ENCODE measurements around the gene BABAM2. TPM values are rescaled to one million over a fixed set of nuclear protein-coding genes. Genes with fewer than 3 reads are reported as not detected.

Gene BABAM2
- total RNA-seq, 4 donors from 2014 or later, result 33.3 to 48.9 (median 37.9) TPM

DNA sequence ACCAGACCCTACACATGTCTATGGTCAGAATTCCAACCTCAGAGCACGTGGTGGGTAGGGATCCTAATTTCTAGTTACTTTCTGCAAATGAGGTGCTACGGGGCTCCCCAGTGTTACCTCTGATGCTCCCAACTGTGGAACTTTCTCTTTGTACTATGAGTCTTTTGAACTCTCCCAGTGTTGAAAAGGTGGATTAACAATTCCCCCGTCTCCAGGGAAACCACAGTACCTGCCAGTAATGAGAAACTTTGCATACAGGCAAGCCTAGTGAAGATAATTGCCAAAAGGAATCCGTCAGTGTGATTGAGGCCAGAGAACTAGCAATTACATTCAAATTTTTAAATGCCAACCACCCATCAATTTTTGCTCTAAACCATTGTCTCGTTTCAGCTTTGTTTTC is 373.2 kb downstream of the BABAM2 start:
- peaks cover 0 to 14% (median 10%) of the 10 kb centered on the region in 4 donors for H3K4me1 ChIP-seq
- WGBS, 2 donors (ENCODE audit: low coverage in 1 of 2), result 94 to 95% methylated on average over 2 to 5 of the region's 5 CpGs
- H3K4me3 ChIP-seq, result no peak overlapping the region
- no peaks in the 10 kb centered on the region for H3K36me3 ChIP-seq
- no peaks in the 10 kb centered on the region for H3K27me3 ChIP-seq
- TF ChIP-seq POLR2AphosphoS5 (IDR thresholded peaks at IDR 0.05), result no peak
- TF ChIP-seq POLR2A (IDR thresholded peaks at IDR 0.05), result no peak
- TF ChIP-seq, protein P1, sequence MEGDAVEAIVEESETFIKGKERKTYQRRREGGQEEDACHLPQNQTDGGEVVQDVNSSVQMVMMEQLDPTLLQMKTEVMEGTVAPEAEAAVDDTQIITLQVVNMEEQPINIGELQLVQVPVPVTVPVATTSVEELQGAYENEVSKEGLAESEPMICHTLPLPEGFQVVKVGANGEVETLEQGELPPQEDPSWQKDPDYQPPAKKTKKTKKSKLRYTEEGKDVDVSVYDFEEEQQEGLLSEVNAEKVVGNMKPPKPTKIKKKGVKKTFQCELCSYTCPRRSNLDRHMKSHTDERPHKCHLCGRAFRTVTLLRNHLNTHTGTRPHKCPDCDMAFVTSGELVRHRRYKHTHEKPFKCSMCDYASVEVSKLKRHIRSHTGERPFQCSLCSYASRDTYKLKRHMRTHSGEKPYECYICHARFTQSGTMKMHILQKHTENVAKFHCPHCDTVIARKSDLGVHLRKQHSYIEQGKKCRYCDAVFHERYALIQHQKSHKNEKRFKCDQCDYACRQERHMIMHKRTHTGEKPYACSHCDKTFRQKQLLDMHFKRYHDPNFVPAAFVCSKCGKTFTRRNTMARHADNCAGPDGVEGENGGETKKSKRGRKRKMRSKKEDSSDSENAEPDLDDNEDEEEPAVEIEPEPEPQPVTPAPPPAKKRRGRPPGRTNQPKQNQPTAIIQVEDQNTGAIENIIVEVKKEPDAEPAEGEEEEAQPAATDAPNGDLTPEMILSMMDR (IDR thresholded peaks at IDR 0.05), result no peak
- no peak for TF ChIP-seq EP300 (IDR thresholded peaks at IDR 0.05; ENCODE audit: low read depth)
- in situ Hi-C loops (cut with MboI; ENCODE audit: low pct_ligation_motif_present in 1 of 4, low pct_unique_long_range_greater_than_20kb in 1 of 4, low sequenced_read_pairs in 3 of 4) (no loop called here), intact Hi-C loops (cut with DNase I; ENCODE audit: low total_unique reads) (no loop called here)
- no peaks in the 10 kb centered on the region for H3K9me3 ChIP-seq
- DNase-seq, result no peak
- no peak overlapping the region for H3K27ac ChIP-seq

DNA sequence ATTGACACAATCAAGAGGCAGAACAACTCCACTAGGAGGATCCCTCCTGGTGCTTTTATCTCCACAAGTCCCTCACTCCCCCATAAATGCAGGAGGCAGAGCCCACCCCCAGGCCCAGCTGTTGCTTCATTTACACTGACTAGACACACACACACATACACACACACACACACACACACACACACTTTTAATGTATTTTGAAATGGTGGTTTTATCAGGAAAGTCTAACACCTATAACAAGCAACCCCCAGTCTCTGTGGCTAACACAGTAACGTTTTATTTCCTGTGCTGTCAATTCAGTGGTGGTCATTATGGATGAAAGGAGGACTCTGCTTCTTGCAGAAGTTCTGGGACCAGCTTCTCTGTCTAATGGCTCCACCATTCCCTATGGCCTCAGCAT is 376.8 kb downstream of the BABAM2 start:
- H3K27me3 ChIP-seq, result no peaks in the 10 kb centered on the region
- H3K36me3 ChIP-seq, result no peaks in the 10 kb centered on the region
- H3K9me3 ChIP-seq, result no peaks in the 10 kb centered on the region
- no peak overlapping the region for H3K4me3 ChIP-seq
- no peak for DNase-seq
- 71% methylated on average over 1 of the region's 1 CpG; no CpG with 5 or more reads in 1 of the 2 donors for WGBS, 2 donors (ENCODE audit: low coverage in 1 of 2)
- intact Hi-C loops (cut with DNase I; ENCODE audit: low total_unique reads), result no loop called here
- in situ Hi-C loops (cut with MboI; ENCODE audit: low pct_ligation_motif_present in 1 of 4, low pct_unique_long_range_greater_than_20kb in 1 of 4, low sequenced_read_pairs in 3 of 4), result no loop called here
- peaks cover 6 to 50% (median 38%) of the 10 kb centered on the region in 4 donors for H3K4me1 ChIP-seq
- TF ChIP-seq EP300 (IDR thresholded peaks at IDR 0.05; ENCODE audit: low read depth) (no peak), POLR2AphosphoS5 (IDR thresholded peaks at IDR 0.05) (no peak), POLR2A (IDR thresholded peaks at IDR 0.05) (no peak)
- TF ChIP-seq, protein P1 (IDR thresholded peaks at IDR 0.05), result no peak
- H3K27ac ChIP-seq, result peak overlapping the region; percentile 79 to 85 (median 80)

DNA sequence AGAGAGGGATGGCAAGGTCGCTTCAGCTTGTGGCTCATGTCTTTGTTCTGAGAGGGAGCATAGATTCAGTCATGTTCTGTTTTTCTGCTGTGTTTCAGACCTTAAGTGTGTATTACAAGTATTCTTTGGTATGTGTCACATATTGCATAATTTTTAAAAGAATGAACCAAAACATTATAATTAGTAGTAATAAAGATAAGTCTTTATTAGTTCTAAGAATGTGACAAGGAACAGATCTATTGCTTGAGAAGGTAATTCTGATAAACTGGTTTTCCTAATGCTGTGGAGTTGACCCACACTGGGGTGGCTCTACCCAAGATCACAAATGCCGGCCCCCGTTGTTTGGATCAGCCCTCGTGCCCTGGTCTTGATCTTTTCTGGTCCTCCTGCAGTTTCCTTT is 377.9 kb downstream of the BABAM2 start:
- TF ChIP-seq POLR2A (IDR thresholded peaks at IDR 0.05), result no peak
- TF ChIP-seq EP300 (IDR thresholded peaks at IDR 0.05; ENCODE audit: low read depth), result no peak
- TF ChIP-seq, protein P1 (IDR thresholded peaks at IDR 0.05), result no peak
- no peak for TF ChIP-seq POLR2AphosphoS5 (IDR thresholded peaks at IDR 0.05)
- H3K27me3 ChIP-seq, result no peaks in the 10 kb centered on the region
- no peak overlapping the region for H3K4me3 ChIP-seq
- no peaks in the 10 kb centered on the region for H3K9me3 ChIP-seq
- 61 to 82% methylated on average over 4 of the region's 4 CpGs for WGBS, 2 donors (ENCODE audit: low coverage in 1 of 2)
- peak overlapping the region; percentile 79 to 85 (median 80) for H3K27ac ChIP-seq
- intact Hi-C loops (cut with DNase I; ENCODE audit: low total_unique reads), result no loop called here
- peaks cover 6 to 59% (median 38%) of the 10 kb centered on the region in 4 donors for H3K4me1 ChIP-seq
- in situ Hi-C loops (cut with MboI; ENCODE audit: low pct_ligation_motif_present in 1 of 4, low pct_unique_long_range_greater_than_20kb in 1 of 4, low sequenced_read_pairs in 3 of 4), result no loop called here
- no peak for DNase-seq
- H3K36me3 ChIP-seq, result no peaks in the 10 kb centered on the region

GRCh38 chr2:28269019-28269784 is 378.7 kb downstream of the BABAM2 start:
- peaks cover 6 to 65% (median 40%) of the 10 kb centered on the region in 4 donors for H3K4me1 ChIP-seq
- WGBS, 2 donors (ENCODE audit: low coverage in 1 of 2), result 44 to 49% methylated on average over 4 of the region's 4 CpGs
- H3K27me3 ChIP-seq, result no peaks in the 10 kb centered on the region
- H3K27ac ChIP-seq, result peak overlapping the region; percentile 79 to 85 (median 80)
- H3K9me3 ChIP-seq, result no peaks in the 10 kb centered on the region
- intact Hi-C loops (cut with DNase I; ENCODE audit: low total_unique reads) (no loop called here), in situ Hi-C loops (cut with MboI; ENCODE audit: low pct_ligation_motif_present in 1 of 4, low pct_unique_long_range_greater_than_20kb in 1 of 4, low sequenced_read_pairs in 3 of 4) (no loop called here)
- peak; percentile 74 for DNase-seq
- no peaks in the 10 kb centered on the region for H3K36me3 ChIP-seq
- TF ChIP-seq EP300 (IDR thresholded peaks at IDR 0.05; ENCODE audit: low read depth), result peak; percentile 24
- peak in 1 of 3 donors; percentile 76 for TF ChIP-seq POLR2AphosphoS5 (IDR thresholded peaks at IDR 0.05)
- TF ChIP-seq, protein P1 (IDR thresholded peaks at IDR 0.05), result peak in 1 of 5 experiments; percentile 13
- TF ChIP-seq POLR2A (IDR thresholded peaks at IDR 0.05), result peak; percentile 51
- no peak overlapping the region for H3K4me3 ChIP-seq

All from transverse colon (tissue), 4 donors.